ENCODE measurements around the gene CLDN20. TPM values are rescaled to one million over a fixed set of nuclear protein-coding genes. Genes with fewer than 3 reads are reported as not detected.

The CLDN20 gene
- total RNA-seq, 1 experiment from 2014 or later: not detected

- ChIA-PET POLR2A (no interaction called here), CTCF (no interaction called here)
- Histone ChIP-seq H3K27ac (ENCODE audit: low read length) (peak overlapping the region; percentile 80), H3K4me3 (ENCODE audit: low read depth in 2 of 2, low read length in 2 of 2) (no peak overlapping the region), H3K9me3 (ENCODE audit: control insufficient read depth, insufficient read depth, low read depth, low read length) (no peaks in the 10 kb centered on the region), H3K27me3 (ENCODE audit: control insufficient read depth, insufficient read depth, low read length) (no peaks in the 10 kb centered on the region), H3K4me1 (ENCODE audit: control insufficient read depth, insufficient read depth, low read length) (peaks cover 3% of the 10 kb centered on the region; the same call in 1 of the 2 replicates), H3K36me3 (ENCODE audit: control insufficient read depth, insufficient read depth, low read length) (peaks cover 5% of the 10 kb centered on the region)
- intact Hi-C loops (cut with micrococcal nuclease; ENCODE audit: unreplicated experiment): loop anchor here (5.0 kb wide), 1 partner anchor 318 kb away; no protein-coding TSS in a partner anchor
- in situ Hi-C loops (cut with HindIII; ENCODE audit: low pct_unique_long_range_greater_than_20kb, low sequenced_read_pairs): no loop called here
- ATAC-seq (no peak), DNase-seq (ENCODE audit: low read depth, low spot score) (no peak)
- TF ChIP-seq REST (IDR thresholded peaks at IDR 0.05; ENCODE audit: insufficient read depth in 1 of 2, low read depth in 2 of 2, low read length in 1 of 2) (no peak), POLR2AphosphoS5 (IDR thresholded peaks at IDR 0.05; ENCODE audit: low read depth, low read length) (no peak; the same call in 1 of the 2 replicates), TCF7L2 (IDR thresholded peaks at IDR 0.05; ENCODE audit: low read depth, low read length) (no peak), CTCF (IDR thresholded peaks at IDR 0.05) (no peak), SIN3A (IDR thresholded peaks at IDR 0.05; ENCODE audit: borderline replicate concordance, insufficient read depth, low read depth, low read length) (no peak)
- no TSS peak for BruUV-seq (replicated peaks)
Observed at GRCh38 chr6:155245193-155245592, 18.6 kb upstream of the CLDN20 start.

GRCh38 chr6:155245831-155246230, 18.0 kb upstream of the CLDN20 start:
- POLR2A ChIA-PET: no interaction called here
- DNase-seq (ENCODE audit: low read depth, low spot score) (no peak), ATAC-seq (no peak)
- Histone ChIP-seq H3K27me3 (ENCODE audit: control insufficient read depth, insufficient read depth, low read length) (no peaks in the 10 kb centered on the region), H3K27ac (ENCODE audit: low read length) (peak overlapping the region; percentile 80), H3K4me3 (ENCODE audit: low read depth in 2 of 2, low read length in 2 of 2) (no peak overlapping the region), H3K4me1 (ENCODE audit: control insufficient read depth, insufficient read depth, low read length) (peaks cover 3% of the 10 kb centered on the region; the same call in 1 of the 2 replicates), H3K36me3 (ENCODE audit: control insufficient read depth, insufficient read depth, low read length) (peaks cover 5% of the 10 kb centered on the region), H3K9me3 (ENCODE audit: control insufficient read depth, insufficient read depth, low read depth, low read length) (no peaks in the 10 kb centered on the region)
- TF ChIP-seq POLR2AphosphoS5 (IDR thresholded peaks at IDR 0.05; ENCODE audit: low read depth, low read length) (no peak), CTCF (IDR thresholded peaks at IDR 0.05) (no peak), TCF7L2 (IDR thresholded peaks at IDR 0.05; ENCODE audit: low read depth, low read length) (no peak), SIN3A (IDR thresholded peaks at IDR 0.05; ENCODE audit: borderline replicate concordance, insufficient read depth, low read depth, low read length) (no peak), REST (IDR thresholded peaks at IDR 0.05; ENCODE audit: insufficient read depth in 1 of 2, low read depth in 2 of 2, low read length in 1 of 2) (no peak)
- in situ Hi-C loops (cut with HindIII; ENCODE audit: low pct_unique_long_range_greater_than_20kb, low sequenced_read_pairs): no loop called here
- intact Hi-C loops (cut with micrococcal nuclease; ENCODE audit: unreplicated experiment): loop anchor here (5.0 kb wide), 1 partner anchor 319 kb away; no protein-coding TSS in a partner anchor
- no TSS peak for BruUV-seq (replicated peaks)
- CTCF ChIA-PET: interaction anchor here (0.7 kb wide), 1 partner anchor 158 kb away, joined by 7 read pairs; no protein-coding TSS in a partner anchor

All from Panc1 (cell line).